Gastroesophageal sphincter (tissue), 3 donors: Measurements from ENCODE around the gene ACAD10.

Source experiments
- EP300 ChIP-seq: sonication (generic); formaldehyde crosslinking; IDR thresholded peaks from one replicate; pipeline ENCODE4 v1.6.1; 2017; ENCODE audit warnings: antibody characterized with exemption, mild to moderate bottlenecking
- POLR2A ChIP-seq, 2 donors: fragments of 450-650 bp; IDR thresholded peaks; one replicate each; pipeline ENCODE4 v1.6.1; 2017; ENCODE audit warnings: antibody characterized with exemption in 2 of 2, mild to moderate bottlenecking in 2 of 2, moderate library complexity in 1 of 2
- POLR2AphosphoS5 ChIP-seq: sonication (generic); formaldehyde crosslinking; IDR thresholded peaks from one replicate; pipeline ENCODE4 v1.6.1; 2017; ENCODE audit warnings: antibody characterized with exemption
- TF ChIP-seq, protein P1 (sequence below), 4 experiments: fragments of 200-600 bp in 2 of 4; fragments of 450-650 bp in 2 of 4; sonication (generic) in 1 of 4; IDR thresholded peaks; one replicate each; pipeline ENCODE4 v1.5.1; 2017 to 2019; ENCODE audit warnings: antibody characterized with exemption in 4 of 4, mild to moderate bottlenecking in 2 of 4, moderate library complexity in 2 of 4

GRCh38 chr12:111640506-111640905 lies 45.3 kb upstream of the ACAD10 start:
- TF ChIP-seq, protein P1, sequence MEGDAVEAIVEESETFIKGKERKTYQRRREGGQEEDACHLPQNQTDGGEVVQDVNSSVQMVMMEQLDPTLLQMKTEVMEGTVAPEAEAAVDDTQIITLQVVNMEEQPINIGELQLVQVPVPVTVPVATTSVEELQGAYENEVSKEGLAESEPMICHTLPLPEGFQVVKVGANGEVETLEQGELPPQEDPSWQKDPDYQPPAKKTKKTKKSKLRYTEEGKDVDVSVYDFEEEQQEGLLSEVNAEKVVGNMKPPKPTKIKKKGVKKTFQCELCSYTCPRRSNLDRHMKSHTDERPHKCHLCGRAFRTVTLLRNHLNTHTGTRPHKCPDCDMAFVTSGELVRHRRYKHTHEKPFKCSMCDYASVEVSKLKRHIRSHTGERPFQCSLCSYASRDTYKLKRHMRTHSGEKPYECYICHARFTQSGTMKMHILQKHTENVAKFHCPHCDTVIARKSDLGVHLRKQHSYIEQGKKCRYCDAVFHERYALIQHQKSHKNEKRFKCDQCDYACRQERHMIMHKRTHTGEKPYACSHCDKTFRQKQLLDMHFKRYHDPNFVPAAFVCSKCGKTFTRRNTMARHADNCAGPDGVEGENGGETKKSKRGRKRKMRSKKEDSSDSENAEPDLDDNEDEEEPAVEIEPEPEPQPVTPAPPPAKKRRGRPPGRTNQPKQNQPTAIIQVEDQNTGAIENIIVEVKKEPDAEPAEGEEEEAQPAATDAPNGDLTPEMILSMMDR (IDR thresholded peaks at IDR 0.05), result no peak
- no peak for TF ChIP-seq EP300
- TF ChIP-seq POLR2AphosphoS5, result no peak
- TF ChIP-seq POLR2A (IDR thresholded peaks at IDR 0.05), result no peak
